SU-DHL-6 (cell line): Measurements from ENCODE around the gene ZFYVE9.
"Not testable (repeated sequence)": the region's sequence is repeated elsewhere in the genome, so short reads cannot be mapped to it uniquely, and the experiment has no call there.

Experiments used
- H2AFZ ChIP-seq: fragments of 200-600 bp; sonication (generic); 2 replicates; pipeline ENCODE4 v1.6.1; 2014; ENCODE audit warnings: low read depth, mild to moderate bottlenecking, moderate library complexity, mixed read lengths, antibody characterized with exemption, low read length; ENCODE audit not compliant: severe bottlenecking
- H3F3A ChIP-seq: fragments of 200-600 bp; shearing (Covaris generic); 2 replicates; pipeline ENCODE4 v1.6.0; 2016; ENCODE audit warnings: antibody characterized with exemption, mild to moderate bottlenecking; ENCODE audit not compliant: insufficient read depth
- H3K27ac ChIP-seq: fragments of 200-600 bp; sonication (generic); 2 replicates; pipeline ENCODE4 v1.5.1; 2016; ENCODE audit warnings: low read depth, mild to moderate bottlenecking, low read length, moderate library complexity, mixed read lengths
- H3K27me3 ChIP-seq: fragments of 200-600 bp; sonication (generic), shearing (Covaris generic); 2 replicates; pipeline ENCODE4 v1.6.0; 2014; ENCODE audit warnings: mild to moderate bottlenecking, low read length
- H3K36me3 ChIP-seq: fragments of 200-600 bp; sonication (generic); 2 replicates; pipeline ENCODE4 v1.6.1; 2014; ENCODE audit warnings: mild to moderate bottlenecking, low read length, mixed read lengths
- H3K4me2 ChIP-seq: fragments of 300-600, 200-600 bp; shearing (Covaris generic), sonication (generic); 2 replicates; pipeline ENCODE4 v1.6.0; 2014; ENCODE audit warnings: low read length, low read depth, mild to moderate bottlenecking; ENCODE audit not compliant: poor library complexity, severe bottlenecking
- H3K4me3 ChIP-seq: fragments of 200-600 bp; sonication (generic); 2 replicates; pipeline ENCODE4 v1.5.1; 2014; ENCODE audit warnings: antibody characterized with exemption, low read length, mild to moderate bottlenecking, mixed read lengths; ENCODE audit not compliant: insufficient read depth, poor library complexity, severe bottlenecking
- H3K79me2 ChIP-seq: fragments of 200-600 bp; sonication (generic); 2 replicates; pipeline ENCODE4 v1.6.1; 2014; ENCODE audit warnings: mild to moderate bottlenecking, low read length, moderate library complexity; ENCODE audit not compliant: insufficient read depth
- H3K9ac ChIP-seq: fragments of 200-600 bp; sonication (generic); 2 replicates; pipeline ENCODE4 v1.7.0; 2014; ENCODE audit warnings: mild to moderate bottlenecking, low read length
- H3K9me2 ChIP-seq: fragments of 200-600 bp; sonication (generic); replicated peaks from 2 replicates; pipeline ENCODE4 v1.6.1; 2014; ENCODE audit warnings: low read length; ENCODE audit not compliant: insufficient read depth
- H3K9me3 ChIP-seq: fragments of 200-600 bp; sonication (generic); 2 replicates; pipeline ENCODE4 v1.6.1; 2014; ENCODE audit warnings: low read length, mixed read lengths; ENCODE audit not compliant: insufficient read depth
- H4K20me1 ChIP-seq: fragments of 200-600 bp; sonication (generic); 2 replicates; pipeline ENCODE4 v1.6.1; 2014; ENCODE audit warnings: low read depth, mild to moderate bottlenecking, antibody characterized with exemption, low read length, moderate library complexity, mixed read lengths
- EZH2phosphoT487 ChIP-seq: fragments of 200-600 bp; sonication (generic), shearing (Covaris generic); conservative IDR thresholded peaks from 2 replicates; pipeline ENCODE4 v1.6.1; 2018; ENCODE audit warnings: mild to moderate bottlenecking, antibody characterized with exemption, low read length, moderate library complexity, mixed read lengths
- TF ChIP-seq, protein P1 (sequence below): fragments of 200-600 bp; sonication (generic); IDR thresholded peaks from one replicate; pipeline ENCODE4 v1.5.1; 2017; ENCODE audit warnings: antibody characterized with exemption, mild to moderate bottlenecking, low read length, moderate library complexity; ENCODE audit not compliant: insufficient read depth, poor library complexity, severe bottlenecking

Gene ZFYVE9

DNA sequence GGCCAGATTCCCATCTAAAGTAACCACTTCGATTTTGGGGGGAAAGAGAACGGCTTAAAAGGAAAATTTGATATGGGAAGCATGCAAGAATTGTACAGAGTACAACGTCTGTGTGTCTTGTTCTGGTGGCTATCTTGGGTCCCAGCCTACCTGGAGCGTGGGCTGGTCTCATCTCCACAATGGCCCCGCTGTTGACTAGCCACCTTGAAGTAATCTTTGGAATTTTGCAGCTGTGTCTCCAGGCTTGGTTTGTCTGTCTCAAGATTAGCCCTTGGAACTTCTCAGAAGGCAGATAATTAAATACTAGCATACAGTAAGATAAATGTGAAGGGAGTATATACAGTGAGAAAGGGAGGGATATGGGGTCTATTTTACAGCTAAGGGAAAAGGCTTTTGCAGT lies 225.4 kb downstream of the ZFYVE9 start:
- Histone ChIP-seq H3K4me2 (no peak overlapping the region), H3F3A (peaks cover 16% of the 10 kb centered on the region), H3K79me2 (peaks cover 16% of the 10 kb centered on the region), H3K9me3 (no peaks in the 10 kb centered on the region), H4K20me1 (no peaks in the 10 kb centered on the region), H3K4me3 (no peak overlapping the region), H3K27me3 (no peaks in the 10 kb centered on the region), H3K27ac (no peak overlapping the region), H3K9me2 (no peaks in the 10 kb centered on the region), H3K9ac (no peak overlapping the region), H3K36me3 (peaks cover 3% of the 10 kb centered on the region; the same call in 1 of the 2 replicates), H2AFZ (no peak overlapping the region)
- TF ChIP-seq EZH2phosphoT487, result no peak
- TF ChIP-seq, protein P1, sequence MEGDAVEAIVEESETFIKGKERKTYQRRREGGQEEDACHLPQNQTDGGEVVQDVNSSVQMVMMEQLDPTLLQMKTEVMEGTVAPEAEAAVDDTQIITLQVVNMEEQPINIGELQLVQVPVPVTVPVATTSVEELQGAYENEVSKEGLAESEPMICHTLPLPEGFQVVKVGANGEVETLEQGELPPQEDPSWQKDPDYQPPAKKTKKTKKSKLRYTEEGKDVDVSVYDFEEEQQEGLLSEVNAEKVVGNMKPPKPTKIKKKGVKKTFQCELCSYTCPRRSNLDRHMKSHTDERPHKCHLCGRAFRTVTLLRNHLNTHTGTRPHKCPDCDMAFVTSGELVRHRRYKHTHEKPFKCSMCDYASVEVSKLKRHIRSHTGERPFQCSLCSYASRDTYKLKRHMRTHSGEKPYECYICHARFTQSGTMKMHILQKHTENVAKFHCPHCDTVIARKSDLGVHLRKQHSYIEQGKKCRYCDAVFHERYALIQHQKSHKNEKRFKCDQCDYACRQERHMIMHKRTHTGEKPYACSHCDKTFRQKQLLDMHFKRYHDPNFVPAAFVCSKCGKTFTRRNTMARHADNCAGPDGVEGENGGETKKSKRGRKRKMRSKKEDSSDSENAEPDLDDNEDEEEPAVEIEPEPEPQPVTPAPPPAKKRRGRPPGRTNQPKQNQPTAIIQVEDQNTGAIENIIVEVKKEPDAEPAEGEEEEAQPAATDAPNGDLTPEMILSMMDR, result no peak

- TF ChIP-seq, protein P1, result no peak
- no peak for TF ChIP-seq EZH2phosphoT487
- Histone ChIP-seq H3K4me2 (peak overlapping the region; percentile 51), H3K9me2 (no peaks in the 10 kb centered on the region), H3K79me2 (peaks cover 16% of the 10 kb centered on the region), H4K20me1 (no peaks in the 10 kb centered on the region), H3K27ac (no peak overlapping the region), H3K4me3 (peak overlapping the region; percentile 3), H3K36me3 (peaks cover 15% of the 10 kb centered on the region), H2AFZ (peak overlapping the region; percentile 2), H3K27me3 (no peaks in the 10 kb centered on the region), H3K9me3 (no peaks in the 10 kb centered on the region), H3F3A (peaks cover 16% of the 10 kb centered on the region), H3K9ac (peak overlapping the region; percentile 34; the same call in 1 of the 2 replicates)
Measured at GRCh38 chr1:52368383-52369172, 226.7 kb downstream of the ZFYVE9 start.

GRCh38 chr1:52369851-52370250 lies 228.0 kb downstream of the ZFYVE9 start:
- not testable (repeated sequence) for H3K9me2 ChIP-seq, H3K79me2 ChIP-seq, H4K20me1 ChIP-seq, H3K4me2 ChIP-seq, H3K27me3 ChIP-seq, H3K4me3 ChIP-seq, H2AFZ ChIP-seq, H3K27ac ChIP-seq, H3K9ac ChIP-seq, H3K9me3 ChIP-seq
- Histone ChIP-seq H3K36me3 (peaks cover 27% of the 10 kb centered on the region), H3F3A (peaks cover 16% of the 10 kb centered on the region)

DNA sequence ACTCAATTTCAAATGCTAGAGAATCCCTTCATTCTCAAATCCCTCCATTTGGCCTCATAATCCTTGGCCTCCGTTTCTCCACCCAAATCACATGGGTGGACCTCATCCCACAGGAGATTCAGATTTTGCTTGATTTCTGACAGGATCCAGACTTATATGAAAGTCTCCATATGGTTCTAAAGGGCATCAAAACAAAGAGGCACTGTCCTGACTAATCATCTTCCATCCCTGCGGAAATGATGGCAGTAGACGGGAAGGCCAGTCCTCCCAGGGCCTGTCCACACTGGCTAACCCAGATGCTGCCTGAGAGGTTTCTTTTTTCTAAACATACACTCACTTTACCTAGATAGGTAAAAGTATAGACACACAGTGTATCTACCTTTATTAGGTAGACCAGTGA lies 243.5 kb downstream of the ZFYVE9 start:
- no peak overlapping the region for H3K4me2 ChIP-seq
- H3K27ac ChIP-seq, result no peak overlapping the region
- H3K27me3 ChIP-seq, result no peaks in the 10 kb centered on the region
- H3K9ac ChIP-seq, result no peak overlapping the region
- no peaks in the 10 kb centered on the region for H3K9me3 ChIP-seq
- H4K20me1 ChIP-seq, result no peaks in the 10 kb centered on the region
- peaks cover 46% of the 10 kb centered on the region for H3K36me3 ChIP-seq
- H3F3A ChIP-seq, result no peaks in the 10 kb centered on the region
- no peak overlapping the region for H3K4me3 ChIP-seq
- no peaks in the 10 kb centered on the region for H3K9me2 ChIP-seq
- no peaks in the 10 kb centered on the region; the same call in 1 of the 2 replicates for H3K79me2 ChIP-seq
- no peak overlapping the region for H2AFZ ChIP-seq
- TF ChIP-seq, protein P1, result no peak
- no peak for TF ChIP-seq EZH2phosphoT487
